CD14-positive monocyte (primary cell): ENCODE results near the gene RSRC1. TPM values are rescaled to one million over a fixed set of nuclear protein-coding genes. Genes with fewer than 3 reads are reported as not detected.

Experiments used
- DNase-seq, 3 donors: peaks; one replicate each; pipeline ENCODE4 v3.0.0-alpha.2; 2011 to 2022
- H2AFZ ChIP-seq: 2 replicates; pipeline ENCODE4 v1.6.0; 2012; ENCODE audit warnings: mild to moderate bottlenecking, low read depth, low read length, inconsistent platforms; ENCODE audit not compliant: insufficient read depth, poor library complexity, severe bottlenecking
- H3K27ac ChIP-seq, 2 donors: 1 replicate in 1 of 2; 2 replicates in 1 of 2; pipeline ENCODE4 v1.5.1; 2012 to 2013; ENCODE audit warnings: low read length in 2 of 2, control low read depth in 1 of 2, inconsistent platforms in 1 of 2, low read depth in 1 of 2, mild to moderate bottlenecking in 1 of 2
- H3K27me3 ChIP-seq, 2 donors: one replicate each; pipeline versions ENCODE4 v1.6.0 to v1.6.1; 2011 to 2013; ENCODE audit warnings: low read length in 2 of 2; ENCODE audit not compliant: control insufficient read depth in 2 of 2, insufficient read depth in 2 of 2
- H3K36me3 ChIP-seq, 2 donors: replicated peaks in 1 of 2; 1 replicate in 1 of 2; 2 replicates in 1 of 2; pipeline versions ENCODE4 v1.5.1 to v1.6.1; 2012 to 2013; ENCODE audit warnings: low read length in 2 of 2, control low read depth in 1 of 2, inconsistent platforms in 1 of 2, mild to moderate bottlenecking in 1 of 2; ENCODE audit not compliant: insufficient read depth in 2 of 2, control insufficient read depth in 1 of 2
- H3K4me1 ChIP-seq, 2 donors: 1 replicate in 1 of 2; 2 replicates in 1 of 2; pipeline versions ENCODE4 v1.5.1 to v1.6.1; 2012 to 2013; ENCODE audit warnings: low read length in 2 of 2, control low read depth in 1 of 2, inconsistent platforms in 1 of 2, mild to moderate bottlenecking in 1 of 2, moderate library complexity in 1 of 2; ENCODE audit not compliant: insufficient read depth in 2 of 2, control insufficient read depth in 1 of 2
- H3K4me2 ChIP-seq: replicated peaks from 2 replicates; pipeline ENCODE3; 2012; ENCODE audit warnings: low read length, moderate library complexity, mild to moderate bottlenecking; ENCODE audit not compliant: poor library complexity, severe bottlenecking; ENCODE audit errors: extremely low read depth
- H3K4me3 ChIP-seq, 3 experiments: fragments of 200-600 bp in 1 of 3; sonication (generic) in 1 of 3; replicated peaks in 1 of 3; 1 replicate in 2 of 3; 2 replicates in 1 of 3; pipeline ENCODE4 v1.5.1; 2011 to 2013; ENCODE audit warnings: low read length in 3 of 3, mild to moderate bottlenecking in 3 of 3, control low read depth in 2 of 3, low read depth in 2 of 3, inconsistent platforms in 1 of 3, moderate library complexity in 1 of 3
- H3K79me2 ChIP-seq: 2 replicates; pipeline ENCODE4 v1.6.0; 2012; ENCODE audit warnings: mild to moderate bottlenecking, control low read depth, inconsistent platforms, low read length, moderate library complexity; ENCODE audit not compliant: insufficient read depth
- H3K9ac ChIP-seq: 2 replicates; pipeline ENCODE4 v1.6.0; 2017; ENCODE audit warnings: low read length, mild to moderate bottlenecking; ENCODE audit not compliant: insufficient read depth, poor library complexity, severe bottlenecking
- H3K9me3 ChIP-seq, 2 donors: replicated peaks in 1 of 2; 1 replicate in 1 of 2; 2 replicates in 1 of 2; pipeline versions ENCODE4 v1.5.1 to v1.6.1; 2012 to 2013; ENCODE audit warnings: low read length in 2 of 2, control low read depth in 1 of 2; ENCODE audit not compliant: control insufficient read depth in 1 of 2, insufficient read depth in 1 of 2
- H4K20me1 ChIP-seq: 2 replicates; pipeline ENCODE4 v1.6.0; 2012; ENCODE audit warnings: mild to moderate bottlenecking, low read length, control low read depth, moderate library complexity; ENCODE audit not compliant: insufficient read depth
- H3K27ac Mint-ChIP-seq, 7 donors: one replicate each; pipeline ENCODE4 v1.8.0; 2020; ENCODE audit warnings: mild to moderate bottlenecking in 7 of 7, mixed read lengths in 7 of 7, moderate library complexity in 6 of 7, inconsistent platforms in 2 of 7
- H3K27me3 Mint-ChIP-seq, 3 donors: one replicate each; pipeline ENCODE4 v1.8.0; 2021 to 2022; ENCODE audit warnings: low read depth in 3 of 3, mild to moderate bottlenecking in 3 of 3, mixed read lengths in 3 of 3, moderate library complexity in 3 of 3, inconsistent platforms in 1 of 3
- H3K36me3 Mint-ChIP-seq, 2 donors: one replicate each; pipeline ENCODE4 v1.8.0; 2020; ENCODE audit warnings: mixed read lengths in 2 of 2, inconsistent platforms in 1 of 2, mild to moderate bottlenecking in 1 of 2
- H3K4me1 Mint-ChIP-seq: one replicate; pipeline ENCODE4 v1.8.0; 2020; ENCODE audit warnings: mild to moderate bottlenecking, mixed read lengths
- H3K4me3 Mint-ChIP-seq, 2 donors: one replicate each; pipeline ENCODE4 v1.8.0; 2020; ENCODE audit warnings: mild to moderate bottlenecking in 2 of 2, mixed read lengths in 2 of 2, moderate library complexity in 1 of 2
- H3K9me3 Mint-ChIP-seq, 7 donors: one replicate each; pipeline ENCODE4 v1.8.0; 2020 to 2022; ENCODE audit warnings: mixed read lengths in 7 of 7, mild to moderate bottlenecking in 6 of 7, moderate library complexity in 6 of 7, inconsistent platforms in 2 of 7
- CTCF ChIP-seq: fragments of 200-600 bp; IDR thresholded peaks from one replicate; pipeline ENCODE4 v1.8.0; 2022; ENCODE audit warnings: antibody characterized with exemption, mild to moderate bottlenecking
- WGBS: methylation state at CpG from one replicate; pipeline ENCODE4 v1.1.5; 2013; ENCODE audit warnings: missing lambda C conversion rate; ENCODE audit not compliant: insufficient coverage; 5-methylcytosine and 5-hydroxymethylcytosine counted together
- intact Hi-C, 2 donors: fragments of 100-400 bp; cut with micrococcal nuclease; formaldehyde crosslinking; loops; one replicate each; pipeline versions ENCODE4 v1.15.0 to v1.15.1; 2023
- polyA plus RNA-seq, 3 donors: library from polyadenylated mRNA; depleted of rRNA in 1 of 3; unstranded in 2 of 3; stranded (reverse) in 1 of 3; fragments of 300-500 nt in 2 of 3; fragments of >200 nt in 1 of 3; fragmentation: Illumina TruSeq in 2 of 3; gene quantifications; 1 replicate in 2 of 3; 2 replicates in 1 of 3; pipeline ENCODE4 v1.2.3, GENCODE V29; 2012 to 2021

RSRC1 gene
- polyA plus RNA-seq, 3 donors = 6.6 to 31.7 (median 15.1) TPM

DNA sequence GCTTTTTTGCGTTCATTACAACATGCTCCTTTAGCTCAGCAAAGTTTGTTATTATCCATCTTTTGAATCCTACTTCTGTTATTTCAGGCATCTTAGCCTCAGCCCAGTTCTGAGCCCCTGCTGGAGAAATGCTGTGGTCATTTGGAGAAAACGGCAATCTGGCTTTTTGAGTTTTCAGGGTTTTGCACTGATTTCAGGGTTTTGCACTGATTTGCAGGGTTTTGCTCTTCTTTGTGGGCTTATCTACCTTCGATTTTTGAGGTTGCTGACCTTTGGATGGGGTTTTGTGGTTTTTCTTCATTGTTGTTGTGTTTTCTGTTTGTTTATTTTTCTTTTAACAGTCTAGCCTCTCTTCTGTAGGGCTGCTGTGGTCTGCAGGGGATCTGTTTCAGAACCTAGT, 137.4 kb downstream of the RSRC1 start:
- H3K27me3 Mint-ChIP-seq = peaks cover 0 to 1% (median 0%) of the 10 kb centered on the region in 3 donors
- Histone ChIP-seq H4K20me1 (no peaks in the 10 kb centered on the region), H3K4me3 (no peak overlapping the region), H3K36me3 (peaks cover 0 to 15% of the 10 kb centered on the region in 2 donors), H3K27me3 (no peaks in the 10 kb centered on the region), H3K4me1 (no peaks in the 10 kb centered on the region), H3K79me2 (no peaks in the 10 kb centered on the region), H3K27ac (no peak overlapping the region), H2AFZ (no peak overlapping the region), H3K9ac (no peak overlapping the region), H3K9me3 (peaks cover 3 to 9% of the 10 kb centered on the region in 2 donors), H3K4me2 (no peak overlapping the region)
- intact Hi-C loops = no loop called here
- peaks cover 4 to 33% (median 13%) of the 10 kb centered on the region in 7 donors for H3K9me3 Mint-ChIP-seq
- no peak overlapping the region for H3K27ac Mint-ChIP-seq
- no peaks in the 10 kb centered on the region for H3K4me1 Mint-ChIP-seq
- H3K4me3 Mint-ChIP-seq = no peak overlapping the region
- TF ChIP-seq CTCF = no peak
- no peak for DNase-seq
- peaks cover 9 to 29% of the 10 kb centered on the region in 2 donors for H3K36me3 Mint-ChIP-seq
- WGBS = 90% methylated on average over 2 of the region's 3 CpGs

DNA sequence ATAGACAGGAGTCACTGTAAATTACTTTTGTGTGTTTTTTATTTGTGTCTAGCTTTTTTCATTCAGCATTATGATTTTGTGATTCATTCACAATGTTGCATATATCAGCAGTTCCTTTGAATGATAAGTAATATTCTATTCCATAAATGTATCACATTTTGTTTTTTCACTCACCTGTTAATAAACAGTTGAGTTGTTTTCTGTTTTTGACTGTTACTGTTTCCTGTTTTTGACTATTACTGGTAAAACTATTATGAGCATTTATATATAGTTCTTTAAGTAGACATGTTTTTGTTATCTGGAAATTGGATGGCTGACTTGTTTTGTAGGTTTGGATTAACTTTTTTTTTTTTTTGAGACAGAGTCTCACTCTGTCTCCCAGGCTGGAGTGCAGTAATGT, 138.4 kb downstream of the RSRC1 start:
- no peak overlapping the region for H3K4me3 Mint-ChIP-seq
- peaks cover 3 to 9% of the 10 kb centered on the region in 2 donors for H3K9me3 ChIP-seq
- no peak overlapping the region for H3K27ac ChIP-seq
- no peak overlapping the region for H3K4me3 ChIP-seq
- H3K4me1 Mint-ChIP-seq = no peaks in the 10 kb centered on the region
- H3K9me3 Mint-ChIP-seq = peaks cover 4 to 38% (median 19%) of the 10 kb centered on the region in 7 donors
- no peaks in the 10 kb centered on the region for H3K27me3 ChIP-seq
- H3K4me1 ChIP-seq = no peaks in the 10 kb centered on the region
- peak overlapping the region in 1 of 7 donors; percentile 62 for H3K27ac Mint-ChIP-seq
- H3K79me2 ChIP-seq = no peaks in the 10 kb centered on the region
- intact Hi-C loops = no loop called here
- H3K36me3 ChIP-seq = peaks cover 0 to 19% of the 10 kb centered on the region in 2 donors
- DNase-seq = no peak
- no peak for TF ChIP-seq CTCF
- no peak overlapping the region for H3K4me2 ChIP-seq
- H3K27me3 Mint-ChIP-seq = no peaks in the 10 kb centered on the region
- H4K20me1 ChIP-seq = no peaks in the 10 kb centered on the region
- H3K36me3 Mint-ChIP-seq = peaks cover 19 to 35% of the 10 kb centered on the region in 2 donors
- no peak overlapping the region for H3K9ac ChIP-seq
- no peak overlapping the region for H2AFZ ChIP-seq
